NT2/D1 (cell line): Measurements from ENCODE around the gene SAA1.
"Not testable (repeated sequence)": the region's sequence is repeated elsewhere in the genome, so short reads cannot be mapped to it uniquely, and the experiment has no call there.

Experiments
- DNase-seq: peaks from one replicate; pipeline ENCODE4 v3.0.0-alpha.2; 2011; ENCODE audit warnings: low read depth, low spot score
- H3K27me3 ChIP-seq: 2 replicates; pipeline ENCODE4 v1.6.0; 2011; ENCODE audit warnings: mild to moderate bottlenecking; ENCODE audit not compliant: insufficient read length, insufficient read depth
- H3K36me3 ChIP-seq: 2 replicates; pipeline ENCODE4 v1.6.1; 2011; ENCODE audit warnings: mild to moderate bottlenecking, low read length, mixed read lengths; ENCODE audit not compliant: insufficient read depth, insufficient read length
- H3K4me1 ChIP-seq: 2 replicates; pipeline ENCODE4 v1.5.1; 2011; ENCODE audit not compliant: insufficient read depth, insufficient read length
- H3K4me3 ChIP-seq: 2 replicates; pipeline ENCODE4 v1.5.1; 2011; ENCODE audit warnings: low read depth; ENCODE audit not compliant: insufficient read length
- H3K9ac ChIP-seq: 2 replicates; pipeline ENCODE4 v1.6.0; 2011; ENCODE audit warnings: low read depth; ENCODE audit not compliant: insufficient read length
- H3K9me3 ChIP-seq: 2 replicates; pipeline ENCODE4 v1.5.1; 2011; ENCODE audit warnings: mild to moderate bottlenecking, low read length; ENCODE audit not compliant: insufficient read depth
- SUZ12 ChIP-seq: IDR thresholded peaks from 2 replicates; pipeline ENCODE4 v1.6.1; 2011; ENCODE audit not compliant: insufficient read length, insufficient read depth; ENCODE audit errors: extremely low read depth
- YY1 ChIP-seq: IDR thresholded peaks from 2 replicates; pipeline ENCODE4 v1.6.1; 2011; ENCODE audit not compliant: insufficient read length, insufficient read depth
- ZNF274 ChIP-seq: IDR thresholded peaks from 2 replicates; pipeline ENCODE4 v1.6.1; 2011; ENCODE audit warnings: mild to moderate bottlenecking, low read depth, low read length

SAA1 gene

DNA sequence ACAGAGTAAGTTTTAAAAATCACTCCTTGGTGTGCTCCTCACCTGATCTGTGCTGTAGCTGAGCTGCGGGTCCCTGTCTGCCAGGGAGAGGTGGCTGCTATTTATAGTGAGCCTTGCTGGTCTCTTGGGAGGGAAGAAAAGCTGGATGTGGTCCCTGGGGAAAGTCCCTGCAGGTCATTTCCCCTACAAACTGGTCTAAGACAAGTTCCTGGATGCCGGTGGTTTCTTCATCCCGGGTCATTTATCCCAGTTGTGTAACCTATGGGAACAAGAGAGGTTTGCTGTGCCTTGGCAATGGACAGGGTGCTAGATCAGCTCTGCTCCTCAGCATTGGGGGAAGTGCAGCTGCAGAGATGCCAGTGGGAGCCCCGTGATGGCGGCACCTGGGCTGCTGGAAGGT, 17.5 kb upstream of the SAA1 start, which contains the start of gene SAA2:
TSS of gene SAA2 (minus strand) at position 108 of the 400 bp plus-strand sequence. CDS start 657 bp downstream, outside the sequence.
- TF ChIP-seq SUZ12 (no peak), YY1 (no peak), ZNF274 (no peak)
- H3K4me1 ChIP-seq: no peaks in the 10 kb centered on the region
- H3K9me3 ChIP-seq: 0 out of 2 replicates have a peak, but pooled peaks cover 2% of the 10 kb centered on the region
- no peaks in the 10 kb centered on the region for H3K27me3 ChIP-seq
- H3K36me3 ChIP-seq: no peaks in the 10 kb centered on the region
- no peak within 1 kb of the TSS for H3K4me3 ChIP-seq
- H3K9ac ChIP-seq: no peak within 1 kb of the TSS
- DNase-seq: no peak

DNA sequence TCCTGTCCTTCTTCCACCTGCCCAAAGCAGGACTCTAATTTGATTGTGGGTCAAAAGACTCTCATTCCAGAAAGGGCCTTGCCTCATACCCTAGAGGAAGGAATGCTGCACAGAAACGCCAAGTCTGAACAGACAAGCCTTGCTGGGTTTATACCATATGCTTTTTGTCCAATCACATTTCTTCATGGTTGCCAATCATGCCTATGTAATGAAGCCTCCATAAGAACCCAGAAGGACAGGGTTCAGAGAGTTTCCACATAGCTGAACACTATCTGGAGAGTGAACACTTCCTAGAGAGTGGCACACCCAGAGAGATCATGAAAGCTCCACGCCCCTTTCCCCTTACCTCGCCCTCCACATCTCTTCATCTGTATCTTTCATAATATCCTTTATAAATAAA, 12.8 kb upstream of the SAA1 start:
- H3K9me3 ChIP-seq: no peaks in the 10 kb centered on the region
- H3K4me3 ChIP-seq: no peak overlapping the region
- no peak overlapping the region for H3K9ac ChIP-seq
- no peaks in the 10 kb centered on the region for H3K27me3 ChIP-seq
- no peak for TF ChIP-seq YY1
- no peak for TF ChIP-seq ZNF274
- no peak for TF ChIP-seq SUZ12
- no peaks in the 10 kb centered on the region for H3K4me1 ChIP-seq
- no peaks in the 10 kb centered on the region for H3K36me3 ChIP-seq
- DNase-seq: no peak

DNA sequence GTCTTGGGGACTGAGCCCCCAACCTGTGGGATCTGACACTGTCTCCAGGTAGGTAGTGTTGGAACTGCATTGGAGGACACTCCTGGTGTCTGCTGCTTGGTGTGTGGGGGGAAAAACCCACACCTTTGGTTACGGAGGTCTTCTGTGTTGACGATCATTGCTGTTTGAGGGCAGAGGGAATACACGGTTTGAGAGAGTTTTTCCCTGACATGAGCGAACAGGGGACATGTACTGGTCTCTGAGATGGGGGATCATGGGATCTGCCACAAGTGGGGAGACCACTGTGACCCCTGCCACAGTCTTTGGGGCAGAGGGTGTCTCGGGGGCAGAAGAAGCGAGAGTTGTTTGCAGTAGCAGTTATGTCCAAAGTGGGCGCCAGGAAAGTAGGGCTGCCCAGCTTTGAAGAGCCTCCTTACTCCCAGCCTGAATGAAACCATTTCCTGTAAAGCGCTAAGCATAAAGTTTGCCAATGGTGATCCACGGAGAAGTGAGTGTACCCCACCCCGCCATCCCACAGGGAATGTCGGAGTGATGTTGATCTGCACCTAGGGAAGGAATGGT, 12.2 kb upstream of the SAA1 start:
- Histone ChIP-seq H3K9me3 (no peaks in the 10 kb centered on the region), H3K4me3 (no peak overlapping the region), H3K4me1 (no peaks in the 10 kb centered on the region), H3K9ac (no peak overlapping the region), H3K27me3 (no peaks in the 10 kb centered on the region), H3K36me3 (no peaks in the 10 kb centered on the region)
- no peak for TF ChIP-seq SUZ12
- TF ChIP-seq ZNF274: no peak
- TF ChIP-seq YY1: no peak
- DNase-seq: no peak

DNA sequence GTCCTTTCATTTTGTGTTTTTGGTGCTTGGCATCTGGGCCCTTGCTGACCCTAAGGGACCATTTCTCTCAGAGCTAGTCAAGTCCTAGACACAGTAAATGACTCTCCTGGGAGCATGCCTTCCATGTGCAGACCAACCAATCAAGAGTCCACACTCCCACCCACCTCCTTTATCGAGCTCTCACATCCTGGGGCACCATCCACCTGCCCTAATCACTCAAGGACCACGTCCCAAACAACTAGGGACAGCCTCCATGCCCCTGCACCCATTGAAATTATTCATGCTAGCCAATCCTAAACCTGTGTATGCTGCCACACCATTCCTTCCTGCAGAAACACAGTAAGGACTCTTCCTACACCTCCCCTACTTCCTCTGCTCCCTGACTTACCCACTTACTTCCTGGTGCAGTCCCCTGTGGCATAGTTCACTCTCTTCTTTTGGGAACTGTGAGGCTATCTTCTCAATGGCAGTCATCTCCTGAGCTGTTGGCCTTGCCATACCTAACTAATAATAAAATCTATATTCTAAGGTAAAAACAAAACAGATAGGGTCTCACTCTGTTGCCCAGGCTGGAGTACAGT, 11.2 kb upstream of the SAA1 start:
- no peaks in the 10 kb centered on the region for H3K36me3 ChIP-seq
- H3K4me3 ChIP-seq: no peak overlapping the region
- H3K9me3 ChIP-seq: no peaks in the 10 kb centered on the region
- H3K4me1 ChIP-seq: no peaks in the 10 kb centered on the region
- no peak for DNase-seq
- H3K27me3 ChIP-seq: no peaks in the 10 kb centered on the region
- TF ChIP-seq ZNF274: no peak
- TF ChIP-seq YY1: no peak
- TF ChIP-seq SUZ12: no peak
- H3K9ac ChIP-seq: no peak overlapping the region

DNA sequence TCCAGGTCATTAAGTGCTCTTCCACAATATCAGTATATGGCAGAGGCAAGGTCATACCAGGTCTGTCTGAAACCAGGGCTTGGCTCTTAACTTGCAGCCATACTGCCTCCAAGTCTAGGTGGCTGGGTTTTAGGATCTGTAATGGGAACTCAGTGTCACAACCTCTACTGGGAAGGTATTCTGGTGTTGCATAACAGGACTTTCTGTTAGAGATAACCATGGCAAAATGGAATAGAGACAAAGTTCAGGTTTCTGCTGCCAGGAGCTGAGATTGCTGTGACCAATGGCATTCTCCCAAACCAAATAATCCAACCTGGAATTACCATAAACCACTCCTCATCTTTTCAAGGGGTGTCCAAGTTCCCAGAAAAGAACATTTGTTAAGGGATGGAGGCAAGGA, 6.8 kb upstream of the SAA1 start:
- Histone ChIP-seq H3K4me3 (no peak overlapping the region), H3K4me1 (no peaks in the 10 kb centered on the region), H3K9ac (no peak overlapping the region), H3K9me3 (no peaks in the 10 kb centered on the region), H3K36me3 (no peaks in the 10 kb centered on the region), H3K27me3 (no peaks in the 10 kb centered on the region)
- no peak for DNase-seq
- TF ChIP-seq ZNF274 (no peak), YY1 (no peak), SUZ12 (no peak)

DNA sequence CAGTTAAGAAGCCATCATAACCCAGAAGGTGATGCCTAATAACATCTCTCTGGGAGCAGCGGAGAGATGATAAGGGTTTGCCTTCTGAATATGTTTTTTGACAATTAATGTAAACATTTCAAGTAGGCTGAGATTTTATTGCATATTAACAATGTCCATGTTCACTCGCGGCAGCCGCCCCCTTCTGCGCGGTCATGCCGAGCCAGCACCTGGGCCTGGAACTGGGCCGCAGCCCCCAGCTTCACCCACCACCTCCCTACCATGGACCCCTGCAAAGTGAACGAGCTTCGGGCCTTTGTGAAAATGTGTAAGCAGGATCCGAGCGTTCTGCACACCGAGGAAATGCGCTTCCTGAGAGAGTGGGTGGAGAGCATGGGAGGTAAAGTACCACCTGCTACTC, 4.3 kb upstream of the SAA1 start:
- TF ChIP-seq ZNF274 (no peak), YY1 (no peak), SUZ12 (no peak)
- no peaks in the 10 kb centered on the region for H3K9me3 ChIP-seq
- no peaks in the 10 kb centered on the region for H3K27me3 ChIP-seq
- no peak overlapping the region for H3K9ac ChIP-seq
- no peak for DNase-seq
- H3K4me3 ChIP-seq: no peak overlapping the region
- H3K4me1 ChIP-seq: no peaks in the 10 kb centered on the region
- H3K36me3 ChIP-seq: no peaks in the 10 kb centered on the region

DNA sequence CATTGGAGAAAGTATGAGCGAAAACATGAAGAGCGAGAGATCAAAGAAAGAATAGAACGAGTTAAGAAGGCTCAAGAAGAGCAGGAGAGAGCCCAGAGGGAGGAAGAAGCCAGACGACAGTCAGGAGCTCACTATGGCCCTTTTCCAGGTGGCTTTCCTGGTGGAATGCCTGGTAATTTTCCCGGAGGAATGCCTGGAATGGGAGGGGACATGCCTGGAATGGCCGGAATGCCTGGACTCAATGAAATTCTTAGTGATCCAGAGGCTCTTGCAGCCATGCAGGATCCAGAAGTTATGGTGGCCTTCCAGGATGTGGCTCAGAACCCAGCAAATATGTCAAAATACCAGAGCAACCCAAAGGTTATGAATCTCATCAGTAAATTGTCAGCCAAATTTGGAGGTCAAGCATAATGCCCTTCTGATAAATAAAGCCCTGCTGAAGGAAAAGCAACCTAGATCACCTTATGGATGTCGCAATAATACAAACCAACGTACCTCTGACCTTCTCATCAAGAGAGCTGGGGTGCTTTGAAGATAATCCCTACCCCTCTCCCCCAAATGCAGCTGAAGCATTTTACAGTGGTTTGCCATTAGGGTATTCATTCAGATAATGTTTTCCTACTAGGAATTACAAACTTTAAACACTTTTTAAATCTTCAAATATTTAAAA, 3.2 kb upstream of the SAA1 start:
- H3K27me3 ChIP-seq, H3K4me1 ChIP-seq, H3K9me3 ChIP-seq: not testable (repeated sequence)

More for the DNA sequence above, 3.2 kb upstream of the SAA1 start:
- H3K4me3 ChIP-seq, H3K36me3 ChIP-seq, DNase-seq, H3K9ac ChIP-seq: not testable (repeated sequence)
